Tibial artery (tissue), 4 donors: ENCODE data around the gene AGPS.

ENCODE experiments used
- DNase-seq, 2 donors: peaks; one replicate each; pipeline ENCODE4 v3.0.0-alpha.2; 2019
- H3K27ac ChIP-seq, 2 donors: fragments of 200-600 bp; sonication (generic) in 1 of 2; 1 replicate in 1 of 2; 2 replicates in 1 of 2; pipeline ENCODE4 v1.5.1; 2018 to 2019; ENCODE audit warnings: mild to moderate bottlenecking in 1 of 2
- H3K27me3 ChIP-seq, 2 donors: fragments of 200-600 bp; sonication (generic) in 1 of 2; one replicate each; pipeline versions ENCODE4 v1.5.1 to v1.6.0; 2016 to 2019
- H3K36me3 ChIP-seq, 3 donors: fragments of 200-600 bp; sonication (generic) in 2 of 3; one replicate each; pipeline ENCODE4 v1.5.1; 2016 to 2019; ENCODE audit warnings: mild to moderate bottlenecking in 2 of 3
- H3K4me1 ChIP-seq, 4 donors: fragments of 200-600 bp; sonication (generic) in 2 of 4; 1 replicate in 3 of 4; 2 replicates in 1 of 4; pipeline ENCODE4 v1.5.1; 2016 to 2019
- H3K4me3 ChIP-seq, 2 donors: fragments of 200-600 bp; sonication (generic) in 1 of 2; 1 replicate in 1 of 2; 2 replicates in 1 of 2; pipeline ENCODE4 v1.5.1; 2018 to 2019; ENCODE audit warnings: mild to moderate bottlenecking in 2 of 2
- H3K9me3 ChIP-seq, 3 donors: fragments of 200-600 bp; sonication (generic) in 1 of 3; one replicate each; pipeline ENCODE4 v1.5.1; 2016 to 2019
- CTCF ChIP-seq, 2 experiments: fragments of 200-600 bp in 1 of 2; fragments of 450-650 bp in 1 of 2; IDR thresholded peaks; one replicate each; pipeline ENCODE4 v1.5.1; 2017 to 2019; ENCODE audit warnings: antibody characterized with exemption in 2 of 2, mild to moderate bottlenecking in 1 of 2, moderate library complexity in 1 of 2
- intact Hi-C: fragments of 100-400 bp; cut with DNase I; formaldehyde crosslinking; loops from one replicate; pipeline ENCODE4 v1.15.0; 2023; ENCODE audit warnings: low total_unique reads

Gene AGPS

GRCh38 chr2:177460973-177461585 lies 68.5 kb downstream of the AGPS start:
- H3K27me3 ChIP-seq: no peaks in the 10 kb centered on the region
- TF ChIP-seq CTCF (IDR thresholded peaks at IDR 0.05): no peak
- no peak for DNase-seq
- no peak overlapping the region for H3K4me3 ChIP-seq
- H3K9me3 ChIP-seq: no peaks in the 10 kb centered on the region
- no peak overlapping the region for H3K27ac ChIP-seq
- H3K36me3 ChIP-seq: peaks cover 7 to 24% (median 22%) of the 10 kb centered on the region in 3 donors
- H3K4me1 ChIP-seq: no peaks in the 10 kb centered on the region
- intact Hi-C loops: no loop called here

GRCh38 chr2:177464549-177464948 lies 72.0 kb downstream of the AGPS start:
- Histone ChIP-seq H3K36me3 (peaks cover 7 to 27% (median 24%) of the 10 kb centered on the region in 3 donors), H3K9me3 (no peaks in the 10 kb centered on the region), H3K4me3 (no peak overlapping the region), H3K27ac (no peak overlapping the region), H3K4me1 (peaks cover 0 to 5% (median 0%) of the 10 kb centered on the region in 4 donors), H3K27me3 (no peaks in the 10 kb centered on the region)
- no peak for DNase-seq
- TF ChIP-seq CTCF (IDR thresholded peaks at IDR 0.05): no peak
- intact Hi-C loops: no loop called here

DNA sequence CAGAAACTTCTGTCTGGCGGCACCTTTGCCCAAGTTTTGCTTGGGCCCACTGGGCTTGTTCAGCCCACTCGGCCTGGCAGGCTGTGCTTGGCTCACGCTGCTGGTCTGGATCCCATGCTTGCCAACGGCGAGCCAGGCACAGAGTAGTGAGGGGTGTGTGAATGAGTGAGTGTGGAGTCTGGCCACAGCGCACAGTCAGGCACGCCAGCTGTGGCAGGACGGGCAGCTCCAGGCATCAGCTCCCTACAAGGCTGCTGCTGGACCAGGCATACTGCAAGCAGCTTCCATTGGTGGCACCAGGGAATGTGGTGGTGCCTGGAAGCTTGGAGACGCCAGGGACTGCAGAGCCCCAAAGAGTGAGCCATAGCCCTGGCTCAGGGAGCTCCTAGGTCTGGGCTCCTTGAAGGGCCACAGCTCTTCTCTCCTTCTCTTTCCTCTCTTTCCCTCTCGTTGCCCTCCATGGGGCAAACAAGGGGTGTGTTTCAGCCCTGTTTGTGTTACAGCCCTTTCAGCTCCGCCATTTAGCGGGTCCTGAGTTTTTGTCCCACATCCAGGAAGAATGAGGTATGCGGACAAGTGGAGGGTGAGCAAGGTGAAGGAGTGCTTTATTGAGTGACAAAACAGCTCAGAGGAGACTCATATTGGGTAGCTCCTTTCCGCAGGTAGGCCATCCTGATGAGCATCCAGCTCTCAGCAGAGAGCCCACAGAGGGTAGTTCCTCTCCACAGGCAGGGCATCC lies 73.0 kb downstream of the AGPS start:
- Histone ChIP-seq H3K36me3 (peaks cover 15 to 27% (median 24%) of the 10 kb centered on the region in 3 donors), H3K9me3 (no peaks in the 10 kb centered on the region), H3K4me1 (peaks cover 0 to 5% (median 0%) of the 10 kb centered on the region in 4 donors), H3K4me3 (no peak overlapping the region), H3K27ac (no peak overlapping the region), H3K27me3 (no peaks in the 10 kb centered on the region)
- no peak for TF ChIP-seq CTCF (IDR thresholded peaks at IDR 0.05)
- DNase-seq: no peak
- intact Hi-C loops: no loop called here

DNA sequence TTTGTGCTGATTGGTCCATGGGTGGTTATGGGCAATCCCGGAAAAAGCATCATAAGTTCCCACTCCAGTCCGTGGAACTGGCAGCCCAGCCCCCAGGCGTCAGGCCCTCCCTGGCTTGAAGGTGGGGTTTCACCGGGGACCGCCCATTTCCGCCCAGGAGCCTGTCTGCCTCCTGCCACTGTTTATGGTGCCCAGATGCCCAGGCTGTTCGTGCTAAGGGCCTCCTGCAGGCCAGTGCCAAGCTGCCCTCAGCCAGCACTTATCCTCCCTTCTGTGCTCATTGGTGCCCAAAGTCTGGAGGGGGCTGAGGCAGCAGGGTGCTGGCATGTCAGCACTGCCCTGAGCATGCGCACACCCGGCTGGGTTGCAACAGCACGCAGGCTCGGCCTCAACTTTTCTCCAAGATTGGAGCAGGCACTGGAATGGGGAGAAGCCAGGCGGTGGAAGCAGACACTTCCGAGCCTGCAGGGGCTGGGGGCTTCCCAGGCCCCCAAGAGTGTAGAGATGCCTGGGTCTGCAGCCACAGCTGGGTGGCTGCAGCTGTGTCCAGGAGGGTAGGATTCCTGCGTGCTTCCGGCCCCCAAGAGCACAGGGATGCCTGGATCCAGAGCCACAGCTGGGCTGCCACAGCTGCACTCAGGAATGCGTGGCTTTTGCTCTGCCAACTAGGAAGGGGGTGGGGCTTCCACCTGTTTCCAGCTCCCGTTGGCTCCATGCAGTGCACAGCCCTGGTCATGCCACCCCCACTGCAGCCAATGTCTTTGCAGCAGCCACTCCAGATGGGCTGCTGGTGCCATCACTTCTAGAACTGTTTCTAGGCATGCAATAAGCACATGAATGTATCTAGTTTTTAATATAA lies 74.0 kb downstream of the AGPS start:
- Histone ChIP-seq H3K4me3 (no peak overlapping the region), H3K4me1 (peaks cover 0 to 5% (median 0%) of the 10 kb centered on the region in 4 donors), H3K9me3 (peaks cover 0 to 3% (median 0%) of the 10 kb centered on the region in 3 donors), H3K36me3 (peaks cover 20 to 27% (median 21%) of the 10 kb centered on the region in 3 donors), H3K27me3 (no peaks in the 10 kb centered on the region), H3K27ac (no peak overlapping the region)
- no peak for TF ChIP-seq CTCF (IDR thresholded peaks at IDR 0.05)
- intact Hi-C loops: no loop called here
- no peak for DNase-seq

GRCh38 chr2:177467646-177468045 lies 75.1 kb downstream of the AGPS start:
- no peak overlapping the region for H3K4me3 ChIP-seq
- peaks cover 0 to 14% (median 0%) of the 10 kb centered on the region in 3 donors for H3K9me3 ChIP-seq
- H3K27ac ChIP-seq: no peak overlapping the region
- peaks cover 20 to 28% (median 27%) of the 10 kb centered on the region in 3 donors for H3K36me3 ChIP-seq
- intact Hi-C loops: no loop called here
- peaks cover 0 to 5% (median 0%) of the 10 kb centered on the region in 4 donors for H3K4me1 ChIP-seq
- no peak for TF ChIP-seq CTCF (IDR thresholded peaks at IDR 0.05)
- no peaks in the 10 kb centered on the region for H3K27me3 ChIP-seq
- DNase-seq: no peak
